Neural progenitor cell (in vitro differentiated cells): ENCODE results near the gene BAZ1A.
"Not testable (repeated sequence)": the region's sequence is repeated elsewhere in the genome, so short reads cannot be mapped to it uniquely, and the experiment has no call there.

Experiments
- CTCF ChIP-seq: fragments of 200-600 bp; sonication (generic); IDR thresholded peaks from 2 replicates; pipeline ENCODE4 v1.5.1; 2017; ENCODE audit warnings: antibody characterized with exemption, mild to moderate bottlenecking
- EZH2 ChIP-seq: fragments of 200-600 bp; sonication (generic); IDR thresholded peaks from 2 replicates; pipeline ENCODE4 v1.6.1; 2017; ENCODE audit warnings: antibody characterized with exemption, mild to moderate bottlenecking, moderate library complexity
- EZH2phosphoT487 ChIP-seq: fragments of 200-600 bp; sonication (generic); IDR thresholded peaks from 2 replicates; pipeline ENCODE4 v1.6.1; 2017; ENCODE audit warnings: antibody characterized with exemption

- not testable (repeated sequence) for TF ChIP-seq CTCF, EZH2, EZH2phosphoT487
Measured at GRCh38 chr14:34740139-34740538, 135.0 kb downstream of the BAZ1A start.
